Activated CD4-positive, alpha-beta T cell treated with anti-CD3 and anti-CD28 coated beads for 36 hours (primary cell): ENCODE results near the gene DGAT2L6. TPM values are rescaled to one million over a fixed set of nuclear protein-coding genes. Genes with fewer than 3 reads are reported as not detected.
"Not testable (repeated sequence)": the region's sequence is repeated elsewhere in the genome, so short reads cannot be mapped to it uniquely, and the experiment has no call there.

Experiments
- ATAC-seq: fragments of 200-7000 bp; cut with Tn5 transposase; one replicate; pipeline ENCODE4 v1.10.0; 2021; ENCODE audit warnings: mild to moderate bottlenecking, moderate library complexity
- CTCF ChIA-PET: fragments of 350-600 bp; sonication (Branson Sonifier 250); formaldehyde crosslinking; loops from one replicate; lab custom pipeline; 2021; ENCODE audit warnings: antibody characterized with exemption; lab: Charles Lee
- POLR2A ChIA-PET: fragments of 350-600 bp; sonication (Branson Sonifier 250); formaldehyde crosslinking; loops from one replicate; lab custom pipeline; 2021; ENCODE audit warnings: antibody characterized with exemption, inconsistent platforms; lab: Charles Lee
- DNase-seq: peaks from one replicate; pipeline ENCODE4 v3.0.0-alpha.2; 2020
- H3K27ac Mint-ChIP-seq: one replicate; pipeline ENCODE4 v1.8.0; 2021; ENCODE audit warnings: mixed read lengths
- H3K27me3 Mint-ChIP-seq: one replicate; pipeline ENCODE4 v1.8.0; 2021; ENCODE audit warnings: mixed read lengths
- H3K36me3 Mint-ChIP-seq: one replicate; pipeline ENCODE4 v1.8.0; 2021; ENCODE audit warnings: low read depth, mixed read lengths
- H3K4me1 Mint-ChIP-seq: one replicate; pipeline ENCODE4 v1.8.0; 2021; ENCODE audit warnings: mixed read lengths
- H3K4me3 Mint-ChIP-seq: one replicate; pipeline ENCODE4 v1.8.0; 2021; ENCODE audit warnings: mild to moderate bottlenecking, moderate library complexity, mixed read lengths
- H3K9me3 Mint-ChIP-seq: one replicate; pipeline ENCODE4 v1.8.0; 2021; ENCODE audit warnings: low read depth, mixed read lengths
- intact Hi-C, 2 experiments: fragments of 100-400 bp; cut with DNase I in 1 of 2; cut with micrococcal nuclease in 1 of 2; formaldehyde crosslinking; loops; one replicate each; pipeline versions ENCODE4 v1.14.2 to v1.15.1; 2022 to 2024; cut with DNase I, micrococcal nuclease
- total RNA-seq, 2 experiments: library from RNA; stranded (reverse); gene quantifications; one replicate each; pipeline ENCODE4 v1.2.3, GENCODE V29; 2021

Gene DGAT2L6
- total RNA-seq, 2 experiments from 2014 or later = not detected

DNA sequence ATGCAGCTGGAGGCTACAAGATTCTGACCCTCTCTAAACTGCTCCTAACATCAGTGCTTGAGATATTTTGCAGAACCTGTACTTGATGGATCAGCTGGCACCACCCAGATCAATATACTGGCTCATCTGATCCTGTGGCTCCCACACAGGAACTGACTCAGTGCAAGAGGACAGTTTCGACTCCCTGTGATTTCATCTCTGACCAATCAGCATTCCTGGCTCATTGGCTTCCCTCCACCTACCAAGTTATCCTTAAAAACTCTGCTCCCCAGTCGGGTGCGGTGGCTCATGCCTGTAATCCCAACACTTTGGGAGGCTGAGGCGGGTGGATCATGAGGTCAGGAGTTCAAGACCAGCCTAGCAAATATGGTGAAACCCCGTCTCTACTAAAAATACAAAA lies 66.3 kb downstream of the DGAT2L6 start:
- H3K9me3 Mint-ChIP-seq, DNase-seq, H3K36me3 Mint-ChIP-seq, H3K27me3 Mint-ChIP-seq, POLR2A ChIA-PET, H3K4me3 Mint-ChIP-seq, H3K4me1 Mint-ChIP-seq, intact Hi-C loops, ATAC-seq, H3K27ac Mint-ChIP-seq, CTCF ChIA-PET: not testable (repeated sequence)

DNA sequence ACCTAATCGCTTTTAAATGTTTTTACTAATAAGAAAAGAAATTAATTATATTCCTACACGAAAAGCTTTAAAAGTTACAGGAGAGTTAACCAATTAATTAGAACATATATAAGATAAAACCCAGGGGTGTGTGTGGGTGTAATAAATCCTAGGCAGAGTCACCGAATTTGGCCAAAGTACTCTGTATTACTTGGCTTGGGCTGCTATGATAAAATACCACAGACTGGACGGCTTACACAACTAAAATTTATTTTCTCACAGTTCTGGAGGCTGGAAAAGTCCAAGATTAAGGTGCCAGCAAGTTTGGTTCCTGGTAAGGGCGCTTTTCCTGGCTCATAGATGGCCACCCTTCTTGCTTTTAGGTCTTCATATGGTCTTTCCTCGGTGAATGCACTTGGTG lies 67.6 kb downstream of the DGAT2L6 start:
- Mint-ChIP-seq H3K36me3 (no peaks in the 10 kb centered on the region), H3K9me3 (no peaks in the 10 kb centered on the region), H3K4me3 (no peak overlapping the region), H3K27ac (no peak overlapping the region), H3K27me3 (no peaks in the 10 kb centered on the region), H3K4me1 (peaks cover 3% of the 10 kb centered on the region)
- DNase-seq (no peak), ATAC-seq (no peak)
- POLR2A ChIA-PET = no interaction called here
- intact Hi-C loops = no loop called here
- CTCF ChIA-PET = no interaction called here

DNA sequence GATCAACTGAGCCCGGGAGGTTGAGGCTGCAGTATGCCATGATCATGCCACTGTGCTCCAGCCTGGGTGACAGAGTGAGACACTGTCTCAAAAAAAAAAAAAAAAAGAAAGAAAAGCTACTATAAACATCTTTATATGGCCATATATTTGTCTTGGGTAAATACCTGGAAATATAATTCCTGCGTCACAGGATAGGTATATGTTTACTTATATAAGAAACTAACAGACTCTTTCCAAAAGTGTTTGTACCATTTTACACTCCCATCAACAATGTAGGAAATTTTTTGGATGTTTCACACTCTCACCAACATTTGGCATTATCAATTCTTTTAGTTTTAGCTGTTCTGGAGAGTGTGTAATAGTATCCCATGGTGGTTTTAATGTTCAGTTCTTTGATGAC lies 70.0 kb downstream of the DGAT2L6 start:
- ChIA-PET CTCF (no interaction called here), POLR2A (no interaction called here)
- DNase-seq (no peak), ATAC-seq (no peak)
- Mint-ChIP-seq H3K27ac (no peak overlapping the region), H3K4me1 (no peaks in the 10 kb centered on the region), H3K4me3 (no peak overlapping the region), H3K27me3 (no peaks in the 10 kb centered on the region), H3K36me3 (no peaks in the 10 kb centered on the region), H3K9me3 (no peaks in the 10 kb centered on the region)
- intact Hi-C loops = no loop called here

DNA sequence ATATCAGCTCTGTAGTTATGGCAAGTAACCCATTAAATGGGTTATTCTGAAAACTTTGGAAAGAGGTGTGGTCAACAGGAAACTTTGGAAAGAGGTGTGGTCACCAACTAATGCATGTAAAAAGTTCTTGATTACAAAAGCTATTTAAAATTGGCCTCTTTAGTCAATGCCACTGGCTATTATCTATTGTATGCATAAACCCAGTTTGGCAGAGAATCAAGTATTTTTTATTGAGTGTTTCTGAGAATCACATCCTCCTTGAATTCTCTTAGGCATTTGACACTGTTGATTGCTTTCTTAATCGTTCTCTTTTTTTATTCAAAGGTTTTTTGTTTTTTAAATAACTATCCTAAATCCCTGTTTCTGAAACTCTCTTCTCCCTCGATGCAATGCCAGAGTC lies 75.2 kb downstream of the DGAT2L6 start:
- peaks cover 25% of the 10 kb centered on the region for H3K4me1 Mint-ChIP-seq
- no peaks in the 10 kb centered on the region for H3K9me3 Mint-ChIP-seq
- intact Hi-C loops = no loop called here
- DNase-seq (no peak), ATAC-seq (no peak)
- ChIA-PET POLR2A (no interaction called here), CTCF (interaction anchor here (1.4 to 1.6 kb wide), 2 partner anchors 10 to 55 kb away, joined by 4 read pairs; no protein-coding TSS in a partner anchor)
- no peak overlapping the region for H3K4me3 Mint-ChIP-seq
- H3K36me3 Mint-ChIP-seq = peaks cover 2% of the 10 kb centered on the region
- no peaks in the 10 kb centered on the region for H3K27me3 Mint-ChIP-seq
- H3K27ac Mint-ChIP-seq = peak overlapping the region; percentile 92

DNA sequence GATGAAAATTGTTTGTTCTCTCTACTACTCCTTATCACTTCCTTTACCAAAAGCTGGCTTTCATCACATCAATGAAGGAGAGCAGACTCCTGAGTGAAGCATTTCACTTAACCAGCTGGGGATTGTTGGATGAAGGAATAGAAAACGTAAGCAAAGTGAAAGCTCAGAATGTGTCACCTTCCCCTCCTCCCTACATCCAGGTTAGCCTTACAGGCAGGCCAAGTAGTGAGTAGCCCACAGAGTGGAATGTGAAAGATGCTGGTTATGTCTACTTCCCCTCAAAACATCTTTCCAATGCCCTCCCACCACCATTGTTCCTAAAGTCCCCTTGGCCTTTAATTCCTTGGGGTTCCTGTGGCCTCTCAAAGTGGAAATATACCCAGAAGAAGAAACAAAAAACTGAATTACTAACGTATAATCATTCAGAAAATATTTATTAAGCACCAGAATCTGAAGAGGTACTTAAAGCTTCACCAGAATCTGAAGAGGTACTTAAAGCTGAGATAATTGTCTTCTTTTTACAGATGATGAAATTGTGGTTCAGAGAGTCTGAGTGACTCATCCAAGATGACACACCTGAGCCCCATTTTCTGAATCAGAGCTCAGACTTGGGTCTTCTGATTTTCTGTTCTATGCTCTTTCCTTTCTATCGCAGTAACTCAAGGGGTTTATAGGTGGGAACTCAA lies 76.2 kb downstream of the DGAT2L6 start:
- no peaks in the 10 kb centered on the region for H3K27me3 Mint-ChIP-seq
- peak overlapping the region; percentile 92 for H3K27ac Mint-ChIP-seq
- H3K36me3 Mint-ChIP-seq = peaks cover 2% of the 10 kb centered on the region
- DNase-seq (peak; percentile 13), ATAC-seq (peak; percentile 85)
- H3K9me3 Mint-ChIP-seq = no peaks in the 10 kb centered on the region
- intact Hi-C loops = loop anchor here in 1 of 2 experiments (1.0 kb wide), 1 partner anchor 79 kb away; no protein-coding TSS in a partner anchor
- ChIA-PET POLR2A (interaction anchor here (1.0 to 1.1 kb wide), 2 partner anchors 180 to 339 kb away, joined by 3 read pairs; no protein-coding TSS in a partner anchor), CTCF (interaction anchor here (1.4 to 1.6 kb wide), 2 partner anchors 9 to 56 kb away, joined by 4 read pairs; no protein-coding TSS in a partner anchor)
- H3K4me3 Mint-ChIP-seq = no peak overlapping the region
- H3K4me1 Mint-ChIP-seq = peaks cover 25% of the 10 kb centered on the region

DNA sequence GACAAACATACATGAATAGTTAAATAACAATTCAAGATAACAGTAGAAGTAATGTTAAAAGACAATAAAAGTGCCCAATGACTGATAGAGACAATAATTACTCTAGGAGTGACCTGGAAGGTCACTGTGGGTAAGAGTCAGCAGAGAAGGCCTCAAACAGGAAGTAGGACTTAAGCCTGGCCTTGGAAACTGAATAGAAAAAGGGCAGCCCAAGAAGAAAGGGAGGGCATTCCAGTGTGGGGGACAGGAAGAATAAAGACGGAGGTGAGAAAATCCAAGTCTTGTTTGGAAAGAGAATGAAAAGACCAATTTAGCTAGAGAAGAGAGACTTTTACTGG lies 76.7 kb downstream of the DGAT2L6 start:
- DNase-seq (no peak), ATAC-seq (peak; percentile 47)
- Mint-ChIP-seq H3K27ac (peak overlapping the region; percentile 92), H3K4me1 (peaks cover 25% of the 10 kb centered on the region), H3K4me3 (no peak overlapping the region), H3K36me3 (peaks cover 2% of the 10 kb centered on the region), H3K9me3 (no peaks in the 10 kb centered on the region), H3K27me3 (no peaks in the 10 kb centered on the region)
- ChIA-PET CTCF (interaction anchor here (1.6 kb wide), 1 partner anchor 9 kb away, joined by 4 read pairs; no protein-coding TSS in a partner anchor), POLR2A (interaction anchor here (1.0 to 1.1 kb wide), 2 partner anchors 180 to 338 kb away, joined by 3 read pairs; no protein-coding TSS in a partner anchor)
- intact Hi-C loops = no loop called here

DNA sequence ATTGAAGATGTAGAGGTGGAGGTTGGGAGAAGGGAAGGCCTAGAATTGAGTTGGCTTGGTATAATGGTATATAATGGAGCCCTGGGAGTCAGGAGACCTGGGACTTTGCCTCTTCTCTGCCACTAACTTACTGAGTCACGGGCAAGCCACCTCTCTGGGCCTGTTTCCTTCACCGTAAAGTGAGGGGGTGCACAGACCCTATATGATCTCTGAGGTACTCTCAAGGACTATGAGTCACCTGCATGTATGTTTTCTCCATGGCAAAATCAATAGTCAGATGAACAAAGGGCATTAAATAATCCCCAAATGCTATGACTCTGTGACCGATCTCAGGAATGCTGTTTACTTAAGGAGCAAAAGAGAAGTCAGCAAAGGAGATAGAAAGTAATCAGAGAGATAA lies 77.6 kb downstream of the DGAT2L6 start:
- DNase-seq (no peak), ATAC-seq (no peak)
- Mint-ChIP-seq H3K36me3 (peaks cover 2% of the 10 kb centered on the region), H3K4me1 (peaks cover 25% of the 10 kb centered on the region), H3K4me3 (no peak overlapping the region), H3K9me3 (no peaks in the 10 kb centered on the region), H3K27ac (no peak overlapping the region), H3K27me3 (no peaks in the 10 kb centered on the region)
- ChIA-PET POLR2A (no interaction called here), CTCF (no interaction called here)
- intact Hi-C loops = no loop called here

Other genes with a start within 250 kb of the DGAT2L6 start
- gene AWAT2, start 127.5 kb upstream of the DGAT2L6 start, total RNA-seq = not detected
- not detected for gene OTUD6A, start 115.0 kb upstream of the DGAT2L6 start, total RNA-seq
- 10 to 100 TPM; 44.4 to 46.3 TPM for gene IGBP1, start 44.0 kb upstream of the DGAT2L6 start, total RNA-seq
- not detected for gene AWAT1, start 57.2 kb downstream of the DGAT2L6 start, total RNA-seq
- under 1 TPM; 0.11 to 0.23 TPM for gene P2RY4, start 82.7 kb downstream of the DGAT2L6 start, total RNA-seq
- not detected for gene ARR3, start 90.9 kb downstream of the DGAT2L6 start, total RNA-seq
- gene RAB41, start 104.7 kb downstream of the DGAT2L6 start, total RNA-seq = not detected
- 10 to 100 TPM; 23.6 to 28.0 TPM for gene PDZD11, start 112.4 kb downstream of the DGAT2L6 start, total RNA-seq
- 10 to 100 TPM; 21.2 to 25.4 TPM for gene KIF4A, start 112.6 kb downstream of the DGAT2L6 start, total RNA-seq
- gene GDPD2, start 245.8 kb downstream of the DGAT2L6 start, total RNA-seq = under 1 TPM in 1 of 2 experiments, not detected in 1; 0.11 TPM